Keratinocyte (primary cell): ENCODE data around the gene FAM83G. TPM values are rescaled to one million over a fixed set of nuclear protein-coding genes. Genes with fewer than 3 reads are reported as not detected.

ENCODE experiments used
- DNase-seq: peaks from one replicate; pipeline ENCODE4 v3.0.0-alpha.2; 2011; ENCODE audit warnings: low read depth, missing footprints, low spot score
- FAIRE-seq: peaks from 2 replicates; lab custom pipeline; 2011; peaks lifted over from hg19 to GRCh38; lab: Jason Lieb, UNC
- H2AFZ ChIP-seq: 2 replicates; pipeline ENCODE4 v1.6.0; 2012; ENCODE audit warnings: low read length, control low read depth, inconsistent platforms; ENCODE audit not compliant: control insufficient read depth
- H3K27ac ChIP-seq: 2 replicates; pipeline ENCODE4 v1.5.1; 2011; ENCODE audit warnings: low read length; ENCODE audit not compliant: control insufficient read depth, insufficient read depth
- H3K27me3 ChIP-seq: 3 replicates; pipeline ENCODE4 v1.6.0; 2011; ENCODE audit warnings: low read length; ENCODE audit not compliant: control insufficient read depth, insufficient read depth; ENCODE audit errors: extremely low read depth
- H3K36me3 ChIP-seq, 2 experiments: 2 replicates in 1 of 2; 3 replicates in 1 of 2; pipeline ENCODE4 v1.5.1; 2011; ENCODE audit warnings: low read length in 2 of 2, mild to moderate bottlenecking in 1 of 2; ENCODE audit not compliant: control insufficient read depth in 2 of 2, insufficient read depth in 2 of 2; ENCODE audit errors: extremely low read depth in 1 of 2
- H3K4me1 ChIP-seq: 3 replicates; pipeline ENCODE4 v1.5.1; 2011; ENCODE audit warnings: low read length; ENCODE audit not compliant: control insufficient read depth, insufficient read depth; ENCODE audit errors: extremely low read depth
- H3K4me2 ChIP-seq: 3 replicates; pipeline ENCODE4 v1.6.0; 2011; ENCODE audit warnings: low read depth, low read length; ENCODE audit not compliant: control insufficient read depth, insufficient read depth; ENCODE audit errors: extremely low read depth
- H3K4me3 ChIP-seq, 3 experiments: fragments of 200-600 bp in 1 of 3; sonication (generic) in 1 of 3; 2 replicates in 2 of 3; 3 replicates in 1 of 3; pipeline ENCODE4 v1.5.1; 2011 to 2016; ENCODE audit warnings: low read length in 3 of 3, mild to moderate bottlenecking in 3 of 3, control low read depth in 2 of 3, inconsistent platforms in 1 of 3, low read depth in 1 of 3, mixed read lengths in 1 of 3, mixed run types in 1 of 3, moderate library complexity in 1 of 3; ENCODE audit not compliant: control insufficient read depth in 2 of 3, insufficient read depth in 2 of 3; ENCODE audit errors: extremely low read depth in 1 of 3
- H3K79me2 ChIP-seq: 2 replicates; pipeline ENCODE4 v1.6.0; 2012; ENCODE audit warnings: low read length; ENCODE audit not compliant: control insufficient read depth, insufficient read depth
- H3K9ac ChIP-seq: 3 replicates; pipeline ENCODE4 v1.6.0; 2011; ENCODE audit warnings: low read length; ENCODE audit not compliant: control insufficient read depth, insufficient read depth; ENCODE audit errors: extremely low read depth
- H3K9me1 ChIP-seq: 3 replicates; pipeline ENCODE4 v1.6.0; 2011; ENCODE audit warnings: low read length; ENCODE audit not compliant: control insufficient read depth, insufficient read depth; ENCODE audit errors: extremely low read depth
- H3K9me3 ChIP-seq: 2 replicates; pipeline ENCODE4 v1.5.1; 2012; ENCODE audit warnings: low read depth, low read length; ENCODE audit not compliant: control insufficient read depth
- H4K20me1 ChIP-seq: 3 replicates; pipeline ENCODE4 v1.6.0; 2011; ENCODE audit warnings: low read length; ENCODE audit not compliant: control insufficient read depth, insufficient read depth; ENCODE audit errors: extremely low read depth
- EZH2 ChIP-seq: IDR thresholded peaks from one replicate; pipeline ENCODE4 v1.6.1; 2012; ENCODE audit warnings: inconsistent platforms, mild to moderate bottlenecking, low read length, moderate library complexity
- dilution Hi-C: fragments of 300-500 bp; cut with MboI; formaldehyde crosslinking; loops from one replicate; pipeline ENCODE4 v1.7.0; 2020; ENCODE audit warnings: low sequenced_read_pairs; ENCODE audit not compliant: extremely low pct_ligation_motif_present
- polyA plus RNA-seq, 5 experiments: library from polyadenylated mRNA; depleted of rRNA in 3 of 5; stranded (reverse) in 3 of 5; stranded (forward) in 1 of 5; unstranded in 1 of 5; fragments of >200 nt; gene quantifications; 1 replicate in 1 of 5; 2 replicates in 3 of 5; 3 replicates in 1 of 5; pipeline versions ENCODE4 v1.2.1 to v1.2.3, GENCODE V29; 2011 to 2012; ENCODE audit warnings: missing spikeins in 2 of 5, low read depth in 1 of 5, low replicate concordance in 1 of 5
- TF ChIP-seq, protein P1 (sequence below), 3 experiments: IDR thresholded peaks in 1 of 3; conservative IDR thresholded peaks in 1 of 3; optimal IDR thresholded peaks in 1 of 3; 2 replicates in 2 of 3; 3 replicates in 1 of 3; pipeline versions ENCODE3 to v1.5.1; 2011; ENCODE audit warnings: low read length in 3 of 3, mild to moderate bottlenecking in 3 of 3, moderate library complexity in 2 of 3, control low read depth in 1 of 3, inconsistent platforms in 1 of 3; ENCODE audit not compliant: insufficient read depth in 2 of 3; ENCODE audit errors: extremely low read depth in 1 of 3

The FAM83G gene
- polyA plus RNA-seq, 1 donor (not counting 4 experiments of a cell fraction or from before 2014, with no cell fraction given): 23.2 TPM

DNA sequence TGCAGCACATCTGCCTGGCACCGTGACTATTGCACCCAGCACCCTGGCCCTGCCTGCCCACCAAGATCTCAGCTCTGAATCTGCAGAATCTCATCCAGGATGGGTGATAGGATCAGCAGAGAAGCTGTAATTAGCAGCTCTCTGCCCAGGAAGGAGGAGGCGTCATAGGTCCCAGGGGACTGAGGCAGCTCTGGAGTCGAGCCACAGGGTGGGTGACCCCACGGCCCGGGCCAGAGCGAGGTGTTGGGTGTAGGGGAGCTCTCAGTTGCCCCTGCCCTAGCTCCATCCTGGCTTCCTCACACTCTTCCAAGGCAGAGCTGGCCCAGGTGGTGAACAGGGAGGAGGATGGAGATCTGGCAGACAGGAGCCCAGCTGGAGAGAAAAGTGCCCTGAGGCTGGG is 18.2 kb upstream of the FAM83G start:
- no peak for DNase-seq
- no peaks in the 10 kb centered on the region for H3K9me1 ChIP-seq
- H3K9ac ChIP-seq: no peak overlapping the region
- H3K4me2 ChIP-seq: no peak overlapping the region
- peaks cover 5% of the 10 kb centered on the region for H3K4me1 ChIP-seq
- H3K27ac ChIP-seq: no peak overlapping the region
- no peaks in the 10 kb centered on the region for H3K79me2 ChIP-seq
- no peak overlapping the region for H3K4me3 ChIP-seq
- H2AFZ ChIP-seq: no peak overlapping the region
- no peaks in the 10 kb centered on the region for H3K27me3 ChIP-seq
- TF ChIP-seq, protein P1, sequence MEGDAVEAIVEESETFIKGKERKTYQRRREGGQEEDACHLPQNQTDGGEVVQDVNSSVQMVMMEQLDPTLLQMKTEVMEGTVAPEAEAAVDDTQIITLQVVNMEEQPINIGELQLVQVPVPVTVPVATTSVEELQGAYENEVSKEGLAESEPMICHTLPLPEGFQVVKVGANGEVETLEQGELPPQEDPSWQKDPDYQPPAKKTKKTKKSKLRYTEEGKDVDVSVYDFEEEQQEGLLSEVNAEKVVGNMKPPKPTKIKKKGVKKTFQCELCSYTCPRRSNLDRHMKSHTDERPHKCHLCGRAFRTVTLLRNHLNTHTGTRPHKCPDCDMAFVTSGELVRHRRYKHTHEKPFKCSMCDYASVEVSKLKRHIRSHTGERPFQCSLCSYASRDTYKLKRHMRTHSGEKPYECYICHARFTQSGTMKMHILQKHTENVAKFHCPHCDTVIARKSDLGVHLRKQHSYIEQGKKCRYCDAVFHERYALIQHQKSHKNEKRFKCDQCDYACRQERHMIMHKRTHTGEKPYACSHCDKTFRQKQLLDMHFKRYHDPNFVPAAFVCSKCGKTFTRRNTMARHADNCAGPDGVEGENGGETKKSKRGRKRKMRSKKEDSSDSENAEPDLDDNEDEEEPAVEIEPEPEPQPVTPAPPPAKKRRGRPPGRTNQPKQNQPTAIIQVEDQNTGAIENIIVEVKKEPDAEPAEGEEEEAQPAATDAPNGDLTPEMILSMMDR (optimal IDR thresholded peaks at IDR 0.05 in 1 of 3, IDR thresholded peaks at IDR 0.05 in 1 of 3, conservative IDR thresholded peaks at IDR 0.05 in 1 of 3; ENCODE audit: extremely low read depth in 1 of 3, insufficient read depth in 2 of 3, low read length in 3 of 3): no peak
- dilution Hi-C loops: no loop called here
- no peak for FAIRE-seq
- H4K20me1 ChIP-seq: no peaks in the 10 kb centered on the region
- no peaks in the 10 kb centered on the region for H3K36me3 ChIP-seq
- no peaks in the 10 kb centered on the region for H3K9me3 ChIP-seq

DNA sequence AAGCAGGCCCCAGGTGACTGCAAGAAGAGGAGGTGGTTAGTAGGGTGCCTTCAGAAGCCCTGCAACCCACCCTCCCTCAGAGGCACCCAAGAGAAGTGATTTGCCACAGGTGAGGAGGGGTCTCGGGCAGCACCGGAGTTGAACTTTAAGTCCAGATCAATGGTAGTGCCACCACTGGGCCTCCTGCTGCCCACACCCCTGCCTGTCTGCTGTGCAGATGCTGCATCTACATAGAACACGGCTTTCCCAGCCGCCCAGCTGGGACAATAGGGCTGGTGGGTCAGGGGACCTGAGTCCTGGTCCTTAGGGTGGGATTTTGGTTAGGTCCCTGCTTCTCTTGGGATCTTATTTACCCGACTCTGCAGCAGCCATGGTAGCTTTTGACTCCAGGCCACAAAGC is 17.6 kb upstream of the FAM83G start:
- Histone ChIP-seq H3K27me3 (no peaks in the 10 kb centered on the region), H4K20me1 (no peaks in the 10 kb centered on the region), H2AFZ (no peak overlapping the region), H3K36me3 (no peaks in the 10 kb centered on the region), H3K4me1 (peaks cover 5% of the 10 kb centered on the region), H3K79me2 (no peaks in the 10 kb centered on the region), H3K27ac (no peak overlapping the region), H3K9me3 (no peaks in the 10 kb centered on the region), H3K4me2 (no peak overlapping the region), H3K9me1 (no peaks in the 10 kb centered on the region), H3K4me3 (no peak overlapping the region), H3K9ac (no peak overlapping the region)
- dilution Hi-C loops: no loop called here
- DNase-seq (no peak), FAIRE-seq (no peak)
- TF ChIP-seq, protein P1 (optimal IDR thresholded peaks at IDR 0.05 in 1 of 3, IDR thresholded peaks at IDR 0.05 in 1 of 3, conservative IDR thresholded peaks at IDR 0.05 in 1 of 3; ENCODE audit: extremely low read depth in 1 of 3, insufficient read depth in 2 of 3, low read length in 3 of 3): no peak
- no peak for TF ChIP-seq EZH2
